ENCODE data around the gene LRRC32. TPM values are rescaled to one million over a fixed set of nuclear protein-coding genes. Genes with fewer than 3 reads are reported as not detected.
A peak's percentile ranks its signal among the peaks of the same experiment; 100 is the strongest.
"Not testable (repeated sequence)": the region's sequence is repeated elsewhere in the genome, so short reads cannot be mapped to it uniquely, and the experiment has no call there.

The LRRC32 gene
- total RNA-seq, 1 donor from 2014 or later = 136 TPM

- no peak for DNase-seq (ENCODE audit: low spot score)
Observed at GRCh38 chr11:76630600-76631281, 39.8 kb downstream of the LRRC32 start.

DNA sequence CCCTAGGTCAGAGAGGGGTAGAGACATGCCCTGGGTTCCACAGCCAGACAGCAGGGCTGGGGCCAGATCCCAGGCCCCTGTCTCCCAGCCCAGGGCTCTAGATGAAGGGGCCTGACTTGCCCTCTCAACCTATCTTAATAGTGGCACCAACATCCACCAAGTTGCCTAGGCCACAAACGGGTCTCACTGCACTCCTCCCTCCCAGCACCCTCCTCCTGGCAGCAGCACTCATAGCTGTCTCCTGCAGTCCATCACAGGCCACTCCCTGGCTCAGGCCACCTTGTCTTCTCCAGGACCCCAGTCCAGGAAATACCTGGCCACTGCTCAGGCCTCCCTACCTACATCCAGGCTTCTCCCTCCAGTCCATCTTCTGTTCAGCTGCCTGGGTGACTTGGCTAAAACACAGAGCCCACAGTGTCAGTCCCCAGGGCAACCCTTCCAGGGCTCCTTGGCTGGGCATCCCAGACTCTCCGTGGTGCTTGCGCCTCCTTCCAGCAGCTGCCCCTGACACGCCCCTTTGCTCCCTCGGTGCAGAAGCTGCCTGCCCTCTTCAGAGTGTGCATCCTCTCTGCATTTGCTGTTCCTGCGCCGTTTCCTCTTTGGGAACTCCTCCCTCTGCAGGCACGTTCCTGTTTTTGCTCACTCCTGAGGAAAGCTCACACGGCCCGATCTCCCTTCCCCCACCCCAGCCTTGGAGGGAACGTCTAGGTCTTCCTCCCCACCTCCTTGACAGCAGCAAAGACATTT is 40.5 kb downstream of the LRRC32 start:
- DNase-seq (ENCODE audit: low spot score) = peak; percentile 92

DNA sequence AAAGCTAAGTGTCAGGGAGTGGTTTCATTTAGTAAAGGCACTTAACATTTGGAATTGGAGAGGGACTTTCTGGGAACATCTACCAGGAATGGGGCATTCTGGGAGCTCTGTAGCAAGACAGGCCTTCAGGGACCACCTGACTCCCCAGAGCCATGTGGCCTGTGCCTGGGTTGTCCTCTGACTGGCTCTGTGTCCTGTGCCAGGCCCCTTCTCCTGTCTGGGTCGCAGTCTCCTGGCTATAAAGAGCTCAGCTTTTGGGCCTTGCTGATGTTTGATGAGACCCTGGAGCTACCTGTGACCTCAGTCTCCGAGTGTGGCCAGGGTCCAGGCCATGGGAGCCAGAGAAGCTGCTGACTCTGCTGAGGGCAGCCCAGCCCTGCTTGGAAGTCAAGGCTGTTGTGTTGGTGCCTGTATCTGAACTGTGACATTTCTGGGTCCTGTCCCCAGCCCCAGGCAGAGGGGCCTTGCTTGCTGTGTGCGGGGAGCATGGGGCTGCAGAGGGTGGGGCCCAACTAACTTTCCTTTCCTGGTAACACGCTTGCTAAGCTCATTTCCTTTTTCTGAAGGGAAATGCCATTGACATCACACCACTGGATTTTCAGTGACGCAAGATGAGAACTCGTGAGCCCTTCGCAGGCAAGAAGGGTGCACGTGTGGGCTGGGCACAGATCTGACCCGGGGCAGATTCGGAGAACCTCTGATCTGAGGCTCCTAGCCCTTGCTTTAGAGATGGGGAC is 41.3 kb downstream of the LRRC32 start:
- DNase-seq (ENCODE audit: low spot score) = peak; percentile 89

DNA sequence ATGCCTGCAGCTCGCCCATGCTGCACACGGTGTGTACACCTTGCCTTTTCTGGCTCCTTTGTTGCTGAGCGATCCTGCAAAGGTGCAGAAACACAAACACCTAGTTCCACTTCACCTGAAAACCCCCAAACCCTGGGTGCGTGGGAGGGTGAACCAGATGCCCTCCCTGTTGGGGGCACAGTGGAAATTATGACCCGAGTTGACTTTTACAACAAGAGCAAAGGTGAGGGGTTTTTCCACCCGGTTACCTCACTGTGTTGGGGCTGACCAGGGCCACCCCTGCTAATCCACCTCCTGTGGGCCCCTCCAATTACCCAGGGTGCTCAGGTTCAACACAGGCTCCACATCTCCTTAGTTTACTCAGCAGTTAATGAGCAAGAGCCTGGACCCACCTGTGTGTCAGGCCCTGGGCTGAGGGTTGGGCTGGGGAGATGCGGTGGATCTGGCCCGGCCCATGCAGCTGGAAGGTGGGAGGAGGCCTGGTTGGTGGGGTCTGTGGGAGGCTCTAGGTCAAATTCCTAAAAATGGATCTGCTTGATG is 42.1 kb downstream of the LRRC32 start:
- peak; percentile 65 for DNase-seq (ENCODE audit: low spot score)

GRCh38 chr11:76627606-76628005 is 42.9 kb downstream of the LRRC32 start:
- peak; percentile 45 for DNase-seq (ENCODE audit: low spot score)

DNA sequence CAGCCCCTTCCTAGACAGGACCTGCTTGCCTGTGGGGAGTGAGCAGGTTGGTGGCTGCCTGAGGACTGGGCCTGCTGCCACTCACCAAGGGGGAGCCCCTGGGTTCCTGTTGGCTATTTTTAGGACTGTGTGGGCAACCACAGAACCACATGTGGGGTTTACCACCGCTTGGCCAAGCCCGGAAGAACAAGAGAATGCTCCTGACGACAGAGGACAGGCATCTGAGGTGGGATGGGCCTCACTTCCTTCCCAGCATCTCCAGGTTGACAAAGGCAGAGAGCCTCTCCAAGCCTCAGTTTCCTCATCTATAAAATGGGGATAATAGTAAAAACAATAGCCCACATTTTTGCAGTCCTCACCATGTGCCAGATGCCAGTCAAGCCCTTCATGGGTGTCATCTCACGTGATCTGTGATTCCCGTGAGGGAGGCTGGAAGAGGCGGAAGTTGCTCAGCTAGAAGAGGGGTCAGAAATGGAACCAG is 43.6 kb downstream of the LRRC32 start:
- DNase-seq (ENCODE audit: low spot score) = peak; percentile 47

- DNase-seq (ENCODE audit: low spot score) = peak; percentile 51
Observed at GRCh38 chr11:76626266-76626665, 44.3 kb downstream of the LRRC32 start.

DNA sequence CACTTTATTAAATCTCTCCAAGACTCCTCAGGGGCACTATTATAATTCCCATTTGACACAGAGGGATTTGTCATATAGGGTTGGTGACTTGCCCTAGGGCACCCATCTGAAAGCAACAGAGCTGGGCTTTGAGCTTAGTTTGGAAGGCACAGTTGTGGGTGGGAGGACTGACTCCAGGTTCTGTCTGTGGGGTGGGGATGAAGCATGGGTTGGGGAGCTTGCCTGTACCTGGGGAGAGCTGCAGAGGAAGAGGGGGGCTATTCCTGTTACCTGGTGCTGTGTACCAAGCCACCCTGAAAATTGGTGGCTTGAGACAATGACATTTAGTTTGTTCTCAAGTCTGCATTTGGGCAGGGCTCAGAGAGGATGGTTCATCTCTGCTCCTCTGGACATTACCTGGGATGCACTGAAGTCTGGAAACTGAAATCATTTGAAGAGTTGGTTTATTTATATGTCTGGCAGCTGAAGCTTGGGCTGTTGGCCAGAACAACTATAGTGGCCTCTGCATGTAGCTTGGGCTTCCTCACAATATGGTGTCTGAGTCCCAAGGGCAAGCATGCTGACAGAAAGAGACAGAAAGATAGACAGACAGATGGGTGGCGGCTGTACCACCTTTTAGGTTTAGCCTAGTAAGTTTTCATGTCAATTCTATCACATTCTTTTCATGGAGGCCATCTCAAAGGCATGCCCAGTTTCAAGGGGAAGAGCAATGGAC is 44.9 kb downstream of the LRRC32 start:
- peak; percentile 45 for DNase-seq (ENCODE audit: low spot score)

GRCh38 chr11:76624500-76625379 is 45.8 kb downstream of the LRRC32 start:
- DNase-seq (ENCODE audit: low spot score) = peak; percentile 84

DNA sequence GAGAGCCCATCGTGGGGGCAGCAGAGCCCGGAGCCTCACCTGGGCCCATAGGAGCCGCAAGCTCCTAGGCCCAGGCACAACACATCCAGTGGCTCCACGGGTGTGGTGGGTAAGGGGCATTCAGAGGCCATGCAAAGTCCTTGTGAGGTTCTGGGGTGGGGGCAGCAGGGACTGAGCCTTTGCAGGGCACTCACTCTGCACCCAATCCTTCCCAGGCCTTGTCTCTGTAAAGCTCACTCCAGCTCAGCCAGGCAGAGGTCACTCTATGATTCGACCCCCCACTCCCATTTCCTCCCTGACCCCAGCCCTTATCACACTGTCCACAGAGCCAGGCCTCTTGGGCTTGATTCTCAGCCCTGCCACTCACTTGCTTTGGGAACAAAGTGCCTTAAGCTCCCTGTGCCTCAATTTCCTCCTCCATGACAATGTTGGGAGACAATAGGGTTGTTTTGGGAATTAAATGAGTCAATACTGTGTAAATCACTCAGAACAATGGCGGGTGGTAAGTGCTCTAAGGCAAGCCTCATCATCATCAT is 46.6 kb downstream of the LRRC32 start:
- no peak for DNase-seq (ENCODE audit: low spot score)

GRCh38 chr11:76623171-76623883 is 47.2 kb downstream of the LRRC32 start:
- DNase-seq (ENCODE audit: low spot score) = peak; percentile 73

DNA sequence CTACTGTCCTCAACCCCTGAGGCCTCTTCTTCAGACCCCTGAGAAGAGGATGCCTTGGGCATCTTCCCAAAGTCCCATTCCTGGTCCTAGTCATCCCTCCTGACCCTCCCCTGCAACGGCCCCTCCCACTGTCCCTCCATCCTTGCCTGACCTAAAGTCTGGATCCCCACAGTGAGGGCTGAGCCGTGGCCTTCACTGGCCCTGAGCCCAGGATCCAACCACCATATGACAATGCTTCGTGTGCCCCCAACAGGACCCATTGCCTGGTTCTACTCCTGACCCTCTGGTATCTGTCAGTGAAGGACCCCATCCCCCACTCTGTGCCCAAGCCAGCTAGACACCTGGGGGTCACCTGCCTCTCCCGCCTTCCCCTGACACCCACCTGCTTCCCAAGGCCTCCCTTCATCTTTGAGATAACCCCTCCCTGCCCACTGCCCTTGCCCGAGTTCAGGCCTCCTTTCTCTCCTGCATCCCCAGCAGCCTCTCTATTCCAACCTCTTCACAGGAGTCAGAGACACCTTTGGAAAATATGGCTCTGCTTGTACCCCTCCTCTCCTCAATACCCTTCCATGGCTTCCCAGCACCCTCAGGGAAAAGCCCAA is 48.0 kb downstream of the LRRC32 start:
- peak; percentile 57 for DNase-seq (ENCODE audit: low spot score)

DNA sequence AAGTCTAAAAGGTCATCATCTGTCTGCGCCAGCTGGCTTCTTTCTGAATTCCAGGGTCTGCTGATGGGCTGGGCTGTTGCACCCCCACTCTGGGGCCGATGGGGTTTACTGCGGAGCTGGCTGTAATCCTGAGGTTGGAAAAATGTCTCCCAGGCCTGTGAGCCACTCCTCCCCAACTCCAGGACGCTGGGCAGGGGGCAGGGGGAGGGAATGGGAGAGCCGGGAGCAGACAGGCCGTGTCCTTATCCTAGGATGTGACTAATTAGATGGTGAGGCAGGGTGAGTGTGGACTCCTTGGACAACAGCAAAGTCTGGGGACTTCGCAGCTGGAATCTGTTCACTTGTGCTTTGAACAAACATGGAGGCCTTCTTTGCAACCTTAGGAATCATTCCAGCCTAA is 48.7 kb downstream of the LRRC32 start:
- peak; percentile 85 for DNase-seq (ENCODE audit: low spot score)

DNA sequence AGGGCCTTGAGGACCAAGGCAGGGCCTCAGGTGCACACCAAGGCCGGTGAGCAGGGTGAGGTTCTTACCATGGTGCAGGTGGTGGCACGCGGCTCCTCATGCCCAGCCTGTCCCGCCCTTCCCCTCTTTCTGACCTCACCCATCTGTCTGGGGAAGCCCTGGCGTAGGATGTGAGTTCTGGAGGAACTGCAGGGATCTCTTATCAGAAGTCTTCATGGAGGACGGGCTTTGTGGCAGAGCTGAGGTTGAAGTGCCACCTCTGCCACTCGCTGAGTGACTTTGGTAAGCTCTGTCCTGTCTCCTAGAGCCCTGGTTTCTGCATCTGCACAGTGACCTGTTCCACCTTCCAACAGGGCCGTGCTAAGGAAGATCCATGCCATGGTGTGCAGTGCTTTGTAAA is 49.1 kb downstream of the LRRC32 start:
- peak; percentile 88 for DNase-seq (ENCODE audit: low spot score)

- no peak for DNase-seq (ENCODE audit: low spot score)
Observed at GRCh38 chr11:76620489-76620888, 50.1 kb downstream of the LRRC32 start.

DNA sequence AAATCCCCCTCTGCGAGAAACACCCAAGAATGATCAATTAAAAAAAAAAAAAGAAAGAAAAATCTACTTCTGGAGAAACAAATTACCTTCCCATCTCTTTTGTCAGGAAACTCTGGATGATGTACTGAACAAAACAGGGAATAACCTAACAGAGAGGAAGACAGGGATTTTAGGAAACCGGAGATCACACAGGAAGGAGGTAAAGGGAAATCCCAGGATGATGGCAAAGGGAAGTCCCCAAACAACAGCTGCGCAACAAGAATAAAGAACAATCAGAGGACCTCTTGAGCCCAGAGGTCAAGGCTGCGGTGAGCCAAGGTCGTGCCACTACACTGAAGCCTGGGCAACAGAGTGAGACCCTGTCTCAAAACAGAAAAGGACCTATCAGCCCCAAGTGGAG is 50.7 kb downstream of the LRRC32 start:
- DNase-seq (ENCODE audit: low spot score) = not testable (repeated sequence)

- peak; percentile 64 for DNase-seq (ENCODE audit: low spot score)
Observed at GRCh38 chr11:76617553-76618265, 52.8 kb downstream of the LRRC32 start.

Measured in mesenteric fat pad (tissue), 1 donor.